Stimulated activated CD4-positive, alpha-beta T cell treated with anti-CD3 and anti-CD28 coated beads, Interleukin-12 subunit alpha, Interleukin-12 subunit beta, amount 100 ng/mL, for 4 hours (primary cell): ENCODE results near the gene RMI2.
"Not testable (repeated sequence)": the region's sequence is repeated elsewhere in the genome, so short reads cannot be mapped to it uniquely, and the experiment has no call there.

Experiments used
- DNase-seq: peaks from one replicate; pipeline ENCODE4 v3.0.0-alpha.2; 2020

RMI2 gene

GRCh38 chr16:11358531-11358930 lies 13.3 kb downstream of the RMI2 start:
- no peak for DNase-seq

- DNase-seq: no peak
These were observed 14.1 kb downstream of the RMI2 start for GRCh38 chr16:11359370-11359769.

- no peak for DNase-seq
These were observed 15.5 kb downstream of the RMI2 start for GRCh38 chr16:11360641-11361373.

GRCh38 chr16:11361701-11362451 lies 16.6 kb downstream of the RMI2 start:
- no peak for DNase-seq

- no peak for DNase-seq
These were observed 18.6 kb downstream of the RMI2 start for GRCh38 chr16:11363927-11364258.

GRCh38 chr16:11367483-11367906 lies 22.2 kb downstream of the RMI2 start:
- no peak for DNase-seq

- no peak for DNase-seq
These were observed 25.0 kb downstream of the RMI2 start for GRCh38 chr16:11370084-11370931.

GRCh38 chr16:11370932-11371279 lies 25.6 kb downstream of the RMI2 start:
- DNase-seq: not testable (repeated sequence)

- DNase-seq: no peak
These were observed 27.0 kb downstream of the RMI2 start for GRCh38 chr16:11372073-11372828.

GRCh38 chr16:11372829-11373306 lies 27.6 kb downstream of the RMI2 start:
- no peak for DNase-seq

GRCh38 chr16:11374255-11374654 lies 29.0 kb downstream of the RMI2 start:
- no peak for DNase-seq

- DNase-seq: no peak
These were observed 31.9 kb downstream of the RMI2 start for GRCh38 chr16:11377154-11377553.

GRCh38 chr16:11378951-11379350 lies 33.7 kb downstream of the RMI2 start:
- not testable (repeated sequence) for DNase-seq

- no peak for DNase-seq
These were observed 34.2 kb downstream of the RMI2 start for GRCh38 chr16:11379420-11379819.

GRCh38 chr16:11380836-11381235 lies 35.6 kb downstream of the RMI2 start:
- DNase-seq: no peak

- no peak for DNase-seq
These were observed 38.4 kb downstream of the RMI2 start for GRCh38 chr16:11383481-11384183.

GRCh38 chr16:11384184-11384955 lies 39.1 kb downstream of the RMI2 start:
- DNase-seq: no peak

- no peak for DNase-seq
These were observed 39.8 kb downstream of the RMI2 start for GRCh38 chr16:11384956-11385586.

GRCh38 chr16:11386054-11386680 lies 40.9 kb downstream of the RMI2 start:
- no peak for DNase-seq
